NCI-H146 treated with DMSO at 0.1 percent for 48 hours (cell line): ENCODE measurements around the gene APLF.
"Not testable (repeated sequence)": the region's sequence is repeated elsewhere in the genome, so short reads cannot be mapped to it uniquely, and the experiment has no call there.

Experiments
- DNase-seq: peaks from one replicate; lab custom pipeline; 2025; ENCODE audit not compliant: unreplicated experiment; lab: John Stamatoyannopoulos, UW

The APLF gene

DNA sequence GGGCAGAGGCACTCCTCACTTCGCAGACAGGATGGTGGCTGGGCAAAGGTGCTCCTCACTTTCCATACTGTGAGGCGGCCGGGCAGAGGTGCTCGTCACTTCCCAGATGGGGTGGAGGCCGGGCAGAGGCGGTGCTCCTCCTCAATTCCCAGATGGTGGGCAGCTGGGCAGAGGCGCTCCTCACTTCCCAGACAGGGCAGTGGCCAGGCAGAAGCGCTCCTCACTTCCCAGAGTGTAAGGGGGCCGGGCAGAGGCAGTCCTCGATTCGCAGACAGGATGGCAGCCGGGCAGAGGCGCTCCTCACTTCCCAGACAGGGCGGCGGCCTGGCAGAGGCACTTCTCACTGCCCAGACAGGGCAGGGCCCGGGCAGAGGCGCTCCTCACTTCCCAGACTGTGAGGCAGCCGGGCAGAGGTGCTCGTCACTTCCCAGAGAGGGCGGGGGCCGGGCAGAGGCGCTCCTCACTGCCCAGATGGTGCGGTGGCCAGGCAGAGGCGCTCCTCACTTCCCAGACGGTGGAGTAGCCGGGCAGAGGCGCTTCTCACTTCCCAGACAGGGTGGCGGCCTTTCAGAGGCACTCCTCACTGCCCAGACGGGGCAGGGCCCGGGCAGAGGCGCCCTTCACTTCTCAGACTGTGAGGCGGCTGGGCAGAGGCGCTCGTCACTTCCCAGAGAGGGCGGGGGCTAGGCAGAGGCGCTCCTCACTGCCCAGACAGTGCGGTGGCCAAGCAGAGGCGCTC is 60.1 kb downstream of the APLF start:
- not testable (repeated sequence) for DNase-seq

DNA sequence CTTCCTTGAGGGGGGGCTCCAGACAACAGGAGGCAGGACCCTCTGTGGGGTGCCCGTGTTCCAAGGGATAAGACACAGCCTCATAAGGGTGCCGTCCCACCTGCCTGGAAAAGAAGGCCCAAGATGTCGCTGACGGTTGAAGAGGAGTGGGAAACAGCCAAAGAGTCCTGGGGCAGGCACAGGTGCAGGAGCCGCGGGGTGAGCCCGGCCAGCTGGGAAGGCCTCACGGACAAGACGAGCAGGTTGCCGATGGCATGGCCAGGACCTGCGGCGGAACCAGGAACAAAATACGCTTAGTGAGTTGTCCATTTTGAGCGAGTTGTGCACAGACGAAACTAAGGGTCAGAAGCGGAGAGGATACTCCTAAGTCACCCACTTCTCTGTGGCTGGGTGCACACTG is 61.8 kb downstream of the APLF start:
- not testable (repeated sequence) for DNase-seq

DNA sequence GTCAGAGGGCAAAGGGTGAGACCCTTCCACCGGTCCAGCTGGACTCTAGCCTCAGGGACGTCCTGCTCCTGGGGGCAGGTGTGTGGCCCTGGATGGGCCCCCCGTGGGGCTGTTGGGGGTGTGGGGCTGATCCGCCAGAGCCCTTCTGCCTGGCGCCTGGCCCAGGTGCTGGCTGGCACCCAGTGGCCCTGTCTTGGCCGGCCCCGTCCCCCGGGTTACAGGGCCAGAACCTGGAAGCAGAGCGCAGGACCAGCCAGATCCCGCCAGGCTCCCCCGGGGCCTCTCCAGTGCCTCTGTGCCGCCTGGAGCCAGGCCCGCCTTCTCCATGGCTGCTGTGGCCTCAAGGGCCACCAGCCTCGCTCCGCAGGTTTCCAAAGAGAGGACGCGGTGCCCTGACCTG is 62.3 kb downstream of the APLF start:
- DNase-seq, result not testable (repeated sequence)

DNA sequence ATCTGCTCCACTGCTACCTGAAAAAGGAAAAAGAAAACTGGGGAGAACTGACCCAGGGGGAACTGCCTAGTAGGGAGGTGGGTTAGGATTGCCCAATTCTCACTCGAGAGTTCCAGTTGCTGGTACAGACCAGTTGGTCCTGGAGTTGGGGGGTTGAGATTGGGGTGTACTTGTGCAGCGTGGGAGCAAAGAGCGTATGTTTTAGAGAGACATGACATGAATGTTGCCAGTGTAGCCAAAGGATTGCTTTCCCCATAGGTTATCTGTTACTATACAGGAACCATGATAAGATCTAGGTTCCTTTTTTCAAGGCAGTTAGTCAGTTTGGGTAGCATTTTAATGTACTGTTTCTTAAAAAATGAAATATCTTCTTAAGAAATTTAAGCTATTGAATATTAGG is 68.6 kb downstream of the APLF start:
- no peak for DNase-seq

DNA sequence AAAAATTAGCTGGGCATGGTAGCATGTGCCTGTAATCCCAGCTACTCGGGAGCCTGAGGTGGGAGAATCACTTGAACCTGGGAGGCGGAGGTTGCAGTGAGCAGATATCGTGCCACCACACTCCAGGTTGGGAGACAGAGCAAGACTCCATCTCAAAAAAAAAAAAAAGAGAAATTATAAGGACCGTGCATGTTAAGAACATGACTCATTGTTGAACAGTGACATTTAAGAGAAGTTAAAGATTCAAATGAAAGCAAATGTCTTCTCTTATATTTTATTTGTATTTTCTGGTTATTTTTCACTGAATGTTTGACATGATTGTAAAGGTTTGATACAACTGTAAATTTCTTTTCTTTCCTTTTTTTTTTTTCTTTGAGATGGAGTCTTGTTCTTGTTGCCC is 69.6 kb downstream of the APLF start:
- DNase-seq, result no peak

DNA sequence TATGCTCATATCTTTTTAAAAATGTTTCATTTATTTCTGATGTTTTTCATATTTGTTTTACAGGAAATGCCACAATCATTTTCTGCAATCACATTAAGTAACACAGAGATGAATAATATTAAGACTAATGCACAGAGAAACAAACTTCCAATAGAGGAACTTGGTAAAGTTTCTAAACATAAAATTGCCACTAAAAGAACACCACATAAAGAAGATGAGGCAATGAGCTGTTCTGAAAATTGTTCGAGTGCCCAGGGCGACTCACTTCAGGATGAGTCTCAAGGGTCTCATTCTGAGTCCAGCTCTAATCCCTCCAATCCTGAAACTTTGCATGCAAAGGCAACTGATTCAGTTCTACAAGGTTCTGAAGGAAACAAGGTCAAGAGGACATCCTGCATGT is 70.4 kb downstream of the APLF start:
- DNase-seq, result no peak

DNA sequence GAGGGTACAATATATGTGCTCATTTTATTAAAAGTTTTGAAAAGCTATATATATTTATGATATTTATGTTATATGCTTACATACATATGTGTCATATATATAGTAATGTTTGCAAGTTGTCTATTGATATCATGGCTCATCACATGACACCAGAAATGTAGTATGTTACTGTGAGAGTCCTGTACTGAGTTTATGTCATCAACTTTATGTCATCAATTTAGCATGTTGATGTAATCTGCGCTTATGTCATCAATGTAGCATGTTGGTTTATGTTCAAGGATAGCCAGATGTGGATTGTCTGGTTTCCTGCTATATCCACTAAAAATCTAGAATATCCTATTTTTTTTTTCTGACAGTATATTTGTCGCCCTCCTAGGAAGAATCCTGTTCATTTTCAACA is 77.4 kb downstream of the APLF start:
- DNase-seq, result no peak

DNA sequence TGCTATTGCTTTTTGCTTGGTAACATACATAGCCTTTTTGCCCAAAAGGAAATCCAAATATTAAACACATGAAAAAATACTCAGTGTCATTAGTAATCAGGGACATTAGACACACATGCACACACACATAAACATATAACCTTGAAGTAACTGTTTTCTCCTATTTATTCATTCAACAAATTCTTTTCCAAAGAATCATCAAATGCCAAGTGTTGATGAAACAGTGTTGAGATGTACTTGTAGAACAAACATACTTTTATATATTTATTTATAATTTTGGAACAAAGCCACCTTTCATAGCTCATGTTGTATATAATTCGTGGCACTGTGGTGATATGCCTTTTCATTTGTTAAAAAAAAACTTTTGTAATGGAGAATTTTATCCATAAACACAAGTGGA is 81.0 kb downstream of the APLF start:
- DNase-seq, result no peak

DNA sequence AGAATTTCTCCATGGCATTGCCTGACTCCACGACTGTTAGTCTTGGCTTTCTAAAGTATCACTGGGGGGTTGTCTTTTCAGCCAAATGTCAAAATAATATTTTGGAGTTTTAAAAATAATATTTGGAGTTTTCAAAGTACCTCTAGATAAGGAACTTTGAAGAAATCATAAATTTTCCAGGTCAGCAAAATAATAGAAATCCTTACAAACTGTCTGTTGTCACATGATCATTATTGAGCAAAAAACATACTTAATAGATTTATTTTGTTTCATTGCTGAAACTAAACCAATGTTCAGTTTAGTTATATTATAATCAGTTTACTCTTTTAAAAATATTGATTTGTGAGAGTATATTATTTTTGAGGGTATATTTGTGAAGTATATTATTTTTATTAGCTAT is 85.7 kb downstream of the APLF start:
- DNase-seq, result no peak

DNA sequence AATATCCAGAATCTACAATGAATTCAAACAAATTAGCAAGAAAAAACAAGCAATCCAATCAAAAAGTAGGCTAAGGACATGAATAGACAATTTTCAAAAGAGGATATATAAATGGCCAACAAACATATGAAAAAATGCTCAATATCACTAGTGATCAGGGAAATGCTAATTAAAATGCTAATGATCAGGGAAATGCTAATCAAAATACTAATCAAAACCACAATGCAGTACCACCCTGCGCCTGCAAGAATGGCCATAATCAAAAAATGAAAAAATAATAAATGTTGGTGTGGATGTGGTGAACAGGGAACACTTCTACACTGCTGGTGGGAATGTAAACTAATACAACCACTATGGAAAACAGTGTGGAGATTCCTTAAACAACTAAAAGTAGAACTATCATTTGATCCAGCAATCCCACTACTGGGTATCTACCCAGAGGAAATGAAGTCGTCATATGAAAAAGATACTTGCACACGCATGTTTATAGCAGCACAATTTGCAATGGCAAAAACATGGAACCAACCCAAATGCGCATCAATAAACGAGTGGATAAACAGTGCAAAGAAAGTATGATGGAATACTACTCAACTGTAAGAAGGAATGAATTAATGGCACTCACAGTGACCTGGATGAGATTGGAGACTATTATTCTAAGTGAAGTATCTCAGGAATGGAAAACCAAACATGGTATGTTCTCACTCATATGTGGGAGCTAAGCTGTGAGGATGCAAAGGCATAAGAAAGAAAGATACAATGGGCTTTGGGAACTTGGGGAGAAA is 88.2 kb downstream of the APLF start:
- DNase-seq, result not testable (repeated sequence)

DNA sequence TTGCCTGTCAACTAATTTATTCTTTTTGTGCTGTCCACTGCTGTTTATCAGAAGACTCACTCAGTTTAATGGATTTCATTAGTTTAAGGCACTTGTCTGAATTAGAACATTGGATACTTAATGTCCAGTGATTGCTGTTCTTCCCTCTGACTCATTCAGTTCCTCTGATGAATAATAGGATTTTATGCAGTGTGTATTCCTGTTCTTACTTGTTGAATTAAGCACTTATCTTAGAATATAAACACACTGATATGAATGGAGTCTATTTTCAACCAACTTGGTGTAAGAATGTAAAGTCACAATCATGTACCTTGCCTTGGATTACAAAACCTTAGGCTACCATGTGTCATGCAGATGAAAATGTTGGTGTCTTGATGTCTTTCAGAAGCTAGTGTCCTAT is 89.0 kb downstream of the APLF start:
- DNase-seq, result no peak

DNA sequence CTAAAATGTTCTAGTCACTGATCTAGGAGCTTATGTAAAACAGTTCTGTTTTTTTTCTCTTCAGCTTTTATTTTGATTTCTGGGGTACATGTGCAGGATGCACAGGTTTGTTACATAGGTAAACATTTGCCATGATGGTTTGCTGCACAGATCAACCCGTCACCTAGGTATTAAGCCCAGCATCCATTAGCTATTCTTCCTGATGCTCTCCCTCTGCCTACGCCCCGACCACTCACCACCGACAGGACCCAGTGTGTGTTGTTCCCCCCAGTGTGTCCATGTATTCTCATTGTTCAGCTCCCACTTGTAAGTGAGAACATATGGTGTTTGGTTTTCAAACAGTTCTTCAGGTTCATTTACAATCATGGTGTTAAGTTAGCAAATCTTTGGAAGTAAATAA is 91.2 kb downstream of the APLF start:
- DNase-seq, result no peak

DNA sequence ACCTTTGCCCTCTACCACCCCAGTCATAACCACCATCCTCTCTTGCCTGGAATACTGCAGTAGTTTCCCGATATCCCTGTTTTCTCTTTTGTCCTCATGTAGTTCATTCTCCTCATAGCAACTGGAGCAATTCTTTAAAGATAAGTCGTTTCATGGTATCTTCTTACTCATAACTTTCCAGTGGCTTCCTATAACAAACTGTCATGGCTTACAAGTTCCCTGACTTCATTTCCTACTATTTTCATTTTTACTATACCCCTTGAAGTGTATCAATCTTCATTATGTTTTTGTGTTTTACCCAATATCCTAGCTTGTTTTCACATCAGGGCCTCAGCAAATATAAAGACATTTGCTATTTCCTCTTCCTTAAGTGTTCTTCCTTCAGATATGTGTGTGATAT is 92.3 kb downstream of the APLF start:
- no peak for DNase-seq

DNA sequence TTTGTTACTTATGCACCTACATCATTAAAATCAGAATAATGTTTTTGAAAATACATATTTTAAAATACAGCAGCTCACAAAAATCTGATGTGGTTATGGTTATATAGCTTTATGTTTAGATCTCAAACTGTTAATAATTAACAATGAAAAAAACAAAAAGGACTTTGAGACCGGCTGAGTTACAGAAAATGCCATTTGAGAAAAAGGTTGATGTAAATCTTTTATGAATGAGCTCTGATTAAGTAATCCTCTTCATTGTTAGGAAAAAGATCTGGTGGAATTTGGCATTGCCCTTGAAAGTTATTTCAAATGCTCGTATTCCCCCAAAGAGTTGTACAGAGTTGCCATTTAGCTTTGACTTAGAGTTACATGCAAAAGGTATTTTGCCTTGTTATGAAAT is 93.2 kb downstream of the APLF start:
- no peak for DNase-seq

DNA sequence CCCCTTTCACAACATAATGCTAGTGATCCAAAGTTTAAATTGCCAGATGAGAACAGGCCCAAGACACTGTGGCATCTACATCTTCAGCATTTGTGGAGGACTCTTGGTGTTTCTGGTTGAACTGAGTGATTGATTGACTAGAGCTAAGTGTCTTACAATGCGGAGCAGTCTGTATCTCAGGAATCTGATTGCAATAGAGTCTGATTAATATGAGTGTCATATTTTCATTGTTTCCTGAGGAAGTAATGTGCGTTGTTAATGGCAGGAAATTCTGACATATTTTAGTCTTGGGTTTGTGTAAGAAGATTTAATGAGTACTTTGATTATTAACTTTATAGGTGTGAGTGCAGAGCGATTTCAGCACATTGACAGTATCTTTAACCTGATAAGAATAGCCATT is 94.0 kb downstream of the APLF start:
- no peak for DNase-seq

DNA sequence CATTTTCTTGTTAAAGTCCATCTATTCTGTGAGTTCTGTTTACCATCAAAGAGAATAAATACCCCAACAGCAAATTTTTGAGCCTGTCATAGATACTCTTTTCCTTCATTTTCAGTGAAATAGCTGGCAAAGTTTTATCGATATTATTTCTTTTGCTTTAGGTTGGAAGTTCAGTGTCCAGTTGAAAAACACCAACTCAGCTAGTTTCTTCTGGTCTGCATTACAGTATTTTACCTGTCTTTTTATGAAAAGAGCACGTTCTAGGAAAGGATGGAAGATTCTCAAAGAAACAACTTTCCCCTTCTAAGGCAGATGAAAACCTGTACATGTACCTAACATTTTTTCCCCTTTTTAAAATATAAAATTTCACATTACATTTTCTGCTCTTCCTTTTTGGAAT is 95.5 kb downstream of the APLF start:
- DNase-seq, result no peak

DNA sequence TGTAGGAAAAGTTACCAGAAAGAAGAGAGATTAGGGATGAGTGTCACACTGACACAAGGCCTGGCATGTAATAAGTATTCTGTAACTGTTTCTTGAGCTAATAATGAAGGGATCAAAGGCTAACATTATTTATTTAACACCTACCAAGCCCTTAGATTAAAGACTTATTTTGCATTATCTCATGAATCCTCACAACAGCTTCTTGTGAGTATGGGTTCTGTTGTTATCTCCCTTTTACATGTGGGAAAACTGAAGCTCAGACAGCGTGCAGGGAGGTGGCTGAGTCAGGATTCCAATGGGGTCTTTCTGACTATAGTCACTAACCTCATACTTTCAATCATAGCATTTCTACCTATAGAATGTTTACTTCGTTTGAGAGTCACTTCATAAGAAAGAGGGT is 97.0 kb downstream of the APLF start:
- DNase-seq, result no peak

DNA sequence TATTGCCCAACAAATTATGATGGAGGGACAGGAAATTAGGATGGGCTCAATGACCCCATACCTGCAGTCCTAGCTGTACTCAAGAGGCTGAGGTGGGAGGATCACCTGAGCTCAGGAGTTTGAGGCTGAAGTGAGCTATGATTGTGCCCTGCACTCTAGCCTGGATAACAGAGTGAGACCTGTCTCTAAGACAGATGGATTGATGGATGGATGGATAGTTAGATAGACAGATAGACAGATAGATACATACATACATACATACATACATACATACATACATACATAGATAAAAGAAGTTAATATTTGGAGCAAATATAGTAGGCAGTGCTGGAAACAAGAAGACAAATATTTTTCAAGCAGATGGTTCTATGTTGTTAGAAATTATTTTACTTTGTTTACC is 97.9 kb downstream of the APLF start:
- DNase-seq, result no peak

DNA sequence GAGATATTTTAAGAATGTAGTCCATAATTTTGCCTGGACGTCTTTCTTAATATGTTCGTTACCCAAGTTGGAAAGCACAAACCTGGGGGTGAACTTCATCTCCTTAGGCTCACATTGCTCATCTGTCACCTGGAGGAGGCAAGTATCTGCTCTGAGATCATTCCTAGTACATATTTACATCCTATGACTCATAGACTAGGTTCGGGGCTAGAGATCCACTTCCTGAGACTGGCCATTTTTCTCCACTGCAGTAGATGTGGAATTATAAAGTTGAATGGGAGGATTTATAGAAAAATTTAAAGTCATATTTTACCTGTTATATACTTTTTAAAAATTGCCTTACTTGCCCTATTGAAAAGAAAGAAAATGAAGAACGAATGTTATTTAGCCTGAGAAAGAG is 98.5 kb downstream of the APLF start:
- no peak for DNase-seq

DNA sequence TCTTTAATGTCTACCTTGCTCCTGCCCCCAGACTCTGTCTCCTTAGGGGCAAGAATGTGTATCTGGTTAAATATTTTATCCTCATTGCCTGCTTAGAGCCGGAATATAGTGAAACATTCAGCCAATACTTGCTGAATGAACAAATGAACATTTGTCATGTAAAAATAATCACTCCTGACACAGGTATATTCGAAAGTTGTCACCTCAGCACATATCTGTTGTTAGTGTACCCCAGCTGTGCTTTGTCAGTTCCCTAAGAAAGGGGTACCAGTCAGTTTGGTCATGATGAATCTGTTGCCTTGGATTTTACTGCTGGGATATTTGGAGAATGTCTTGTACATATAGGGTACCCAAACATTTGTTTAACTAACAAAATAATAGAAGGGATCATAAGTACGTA is 99.0 kb downstream of the APLF start:
- DNase-seq, result no peak

DNA sequence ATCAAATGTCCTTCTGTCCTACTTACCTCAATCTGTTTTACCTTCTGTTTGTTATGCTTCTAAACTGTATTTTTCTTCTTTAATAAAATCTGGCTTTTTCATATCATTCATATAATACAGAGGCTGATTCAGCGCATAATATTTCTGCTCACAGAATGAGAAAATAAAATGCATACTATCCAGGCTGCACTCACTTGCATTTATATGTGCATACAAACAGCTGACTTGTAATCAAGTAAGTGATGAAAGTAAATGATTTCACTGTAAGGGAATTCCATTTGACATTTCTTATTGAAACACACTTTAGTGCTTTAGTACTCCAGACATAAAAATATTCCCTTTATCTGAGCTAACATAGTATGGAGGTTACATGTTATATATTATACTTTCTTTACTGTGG is 100.7 kb downstream of the APLF start:
- no peak for DNase-seq

DNA sequence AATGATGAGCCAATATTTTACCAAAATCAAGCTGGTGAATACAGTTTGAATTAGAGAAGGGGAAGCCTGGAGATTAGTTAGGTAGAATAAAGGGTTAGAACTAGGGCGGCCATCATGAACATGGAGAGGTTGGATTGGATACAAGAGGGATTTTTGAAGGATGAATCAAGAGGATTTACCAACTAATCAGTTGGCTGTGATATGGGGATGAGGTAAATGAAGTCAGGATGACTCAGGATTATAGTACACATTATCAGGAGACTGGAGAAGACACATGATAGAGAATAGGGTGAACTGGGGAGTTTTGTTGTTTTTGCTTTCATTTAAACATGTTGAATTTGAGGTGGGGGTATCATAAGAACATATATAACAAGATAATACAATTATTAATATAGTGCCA is 102.2 kb downstream of the APLF start:
- DNase-seq, result no peak

DNA sequence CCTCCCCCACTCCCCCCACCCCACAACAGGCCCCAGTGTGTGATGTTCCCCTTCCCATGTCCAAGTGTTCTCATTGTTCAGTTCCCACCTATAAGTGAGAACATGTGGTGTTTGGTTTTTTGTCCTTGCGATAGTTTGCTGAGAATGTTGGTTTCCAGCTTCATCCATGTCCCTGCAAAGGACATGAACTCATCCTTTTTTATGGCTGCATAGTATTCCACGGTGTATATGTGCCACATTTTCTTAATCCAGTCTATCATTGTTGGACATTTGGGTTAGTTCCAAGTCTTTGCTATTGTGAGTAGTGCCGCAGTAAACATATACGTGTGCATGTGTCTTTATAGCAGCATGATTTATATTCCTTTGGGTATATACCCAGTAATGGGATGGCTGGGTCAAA is 103.0 kb downstream of the APLF start:
- not testable (repeated sequence) for DNase-seq
